ENCODE measurements around the gene CFAP97D2. TPM values are rescaled to one million over a fixed set of nuclear protein-coding genes. Genes with fewer than 3 reads are reported as not detected.

The CFAP97D2 gene
- total RNA-seq, 1 donor, result not detected

DNA sequence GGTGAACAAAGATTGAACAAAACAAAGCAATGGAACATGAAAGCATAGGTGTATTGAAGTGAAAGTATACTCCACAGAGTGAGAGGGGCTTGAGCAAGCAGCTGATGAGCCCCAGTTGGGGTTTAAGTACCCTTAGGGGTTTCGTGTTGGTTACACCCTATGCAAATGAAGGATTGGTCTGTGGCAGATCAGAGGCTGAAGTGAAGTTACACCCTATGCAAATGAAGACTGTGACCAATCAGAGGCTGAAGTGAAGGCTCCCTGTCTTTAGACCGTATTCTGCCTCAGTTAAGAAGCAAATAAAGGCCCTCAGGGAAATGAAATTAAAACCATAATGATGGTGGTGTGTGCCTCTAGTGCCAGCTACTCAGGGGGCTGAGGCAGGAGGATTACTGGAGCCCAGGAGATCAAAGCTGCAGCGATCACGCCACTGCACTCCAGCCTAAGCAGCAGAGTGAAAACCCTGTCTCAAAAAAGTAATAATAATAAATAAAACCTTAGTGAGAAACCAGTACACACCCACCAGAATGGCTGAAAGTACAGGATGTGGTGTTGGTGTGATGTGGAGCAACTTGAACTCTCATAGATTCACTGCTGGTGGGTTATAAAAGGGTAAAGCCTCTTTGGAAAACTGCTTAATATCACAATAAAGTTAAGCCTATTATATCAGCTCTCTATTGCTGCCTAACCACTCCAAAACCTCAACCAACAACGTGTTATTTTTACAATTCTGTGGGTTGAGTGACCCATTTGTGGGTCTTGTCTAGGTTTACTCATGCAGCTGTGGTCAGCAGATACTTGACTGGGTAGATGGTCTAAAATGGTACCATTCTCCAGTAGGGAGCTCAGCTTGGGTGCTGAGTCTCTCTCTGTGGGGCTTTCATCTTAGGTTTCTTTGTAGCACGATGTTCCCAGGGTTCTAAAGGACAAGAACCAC is 89.6 kb downstream of the CFAP97D2 start:
- TF ChIP-seq, protein P1, sequence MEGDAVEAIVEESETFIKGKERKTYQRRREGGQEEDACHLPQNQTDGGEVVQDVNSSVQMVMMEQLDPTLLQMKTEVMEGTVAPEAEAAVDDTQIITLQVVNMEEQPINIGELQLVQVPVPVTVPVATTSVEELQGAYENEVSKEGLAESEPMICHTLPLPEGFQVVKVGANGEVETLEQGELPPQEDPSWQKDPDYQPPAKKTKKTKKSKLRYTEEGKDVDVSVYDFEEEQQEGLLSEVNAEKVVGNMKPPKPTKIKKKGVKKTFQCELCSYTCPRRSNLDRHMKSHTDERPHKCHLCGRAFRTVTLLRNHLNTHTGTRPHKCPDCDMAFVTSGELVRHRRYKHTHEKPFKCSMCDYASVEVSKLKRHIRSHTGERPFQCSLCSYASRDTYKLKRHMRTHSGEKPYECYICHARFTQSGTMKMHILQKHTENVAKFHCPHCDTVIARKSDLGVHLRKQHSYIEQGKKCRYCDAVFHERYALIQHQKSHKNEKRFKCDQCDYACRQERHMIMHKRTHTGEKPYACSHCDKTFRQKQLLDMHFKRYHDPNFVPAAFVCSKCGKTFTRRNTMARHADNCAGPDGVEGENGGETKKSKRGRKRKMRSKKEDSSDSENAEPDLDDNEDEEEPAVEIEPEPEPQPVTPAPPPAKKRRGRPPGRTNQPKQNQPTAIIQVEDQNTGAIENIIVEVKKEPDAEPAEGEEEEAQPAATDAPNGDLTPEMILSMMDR (IDR thresholded peaks at IDR 0.05; ENCODE audit: insufficient read depth, low read length), result no peak
- H3K4me3 ChIP-seq (ENCODE audit: low read depth, low read length), result no peak overlapping the region
- no peak for DNase-seq (ENCODE audit: low read depth)

DNA sequence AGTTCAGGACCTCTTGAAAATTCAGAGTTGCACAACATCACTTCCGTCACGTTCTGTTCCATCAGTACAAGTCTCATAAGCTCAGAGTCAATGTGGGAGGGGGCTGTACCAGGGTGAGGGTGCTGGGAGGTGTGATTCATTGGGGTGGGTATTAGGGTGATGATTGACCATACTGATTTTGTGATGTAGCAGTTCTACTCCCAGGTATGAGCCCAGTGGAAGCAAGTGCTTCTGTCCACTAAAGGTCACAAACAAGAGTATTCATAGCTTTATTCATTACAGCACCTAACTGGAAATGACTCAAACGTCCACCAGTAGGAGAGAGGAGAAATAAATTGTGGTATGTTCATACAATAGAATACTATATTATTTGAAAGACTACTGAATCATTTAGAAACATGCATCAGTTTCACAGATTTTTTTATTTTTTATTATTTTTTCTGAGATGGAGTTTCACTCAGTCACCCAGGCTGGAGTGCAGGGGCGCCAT is 90.3 kb downstream of the CFAP97D2 start:
- TF ChIP-seq, protein P1 (IDR thresholded peaks at IDR 0.05; ENCODE audit: insufficient read depth, low read length), result no peak
- DNase-seq (ENCODE audit: low read depth), result no peak
- H3K4me3 ChIP-seq (ENCODE audit: low read depth, low read length), result no peak overlapping the region

Small RNA genes within 50 kb of the gene (small RNA-seq; reads per million reads assigned to genes)
- gene MIR548AR, result not detected

Other genes with a start within 250 kb of the CFAP97D2 start
- 0.16 and 0.27 TPM in 2 replicates for gene C13orf46, start 205.2 kb upstream of the CFAP97D2 start, total RNA-seq (ENCODE audit: low replicate concordance)
- 14.0 and 36.1 TPM in 2 replicates for gene RASA3, start 46.6 kb upstream of the CFAP97D2 start, total RNA-seq (ENCODE audit: low replicate concordance)
- 60.6 and 81.3 TPM in 2 replicates for gene CDC16, start 55.6 kb downstream of the CFAP97D2 start, total RNA-seq (ENCODE audit: low replicate concordance)
- 32.1 and 42.0 TPM in 2 replicates for gene UPF3A, start 102.3 kb downstream of the CFAP97D2 start, total RNA-seq (ENCODE audit: low replicate concordance)
- 9.3 and 22.5 TPM in 2 replicates for gene CHAMP1, start 135.2 kb downstream of the CFAP97D2 start, total RNA-seq (ENCODE audit: low replicate concordance)

Data from fibroblast of the aortic adventitia (primary cell).